ENCODE data around the gene PLA2G6. TPM values are rescaled to one million over a fixed set of nuclear protein-coding genes. Genes with fewer than 3 reads are reported as not detected.

Gene PLA2G6
- total RNA-seq, 1 experiment from 2014 or later: 29.9 TPM

GRCh38 chr22:38193580-38193979, 11.9 kb upstream of the PLA2G6 start:
- POLR2A ChIA-PET: no interaction called here
- Mint-ChIP-seq H3K36me3 (no peaks in the 10 kb centered on the region), H3K4me3 (no peak overlapping the region), H3K27me3 (ENCODE audit: low read depth) (peaks cover 33% of the 10 kb centered on the region), H3K4me1 (no peaks in the 10 kb centered on the region), H3K27ac (no peak overlapping the region), H3K9me3 (no peaks in the 10 kb centered on the region)
- TF ChIP-seq HMGXB4 (CRISPR knock-in tag; IDR thresholded peaks at IDR 0.05): no peak
- TF ChIP-seq ESRRA (CRISPR knock-in tag; IDR thresholded peaks at IDR 0.05; ENCODE audit: borderline replicate concordance): no peak
- TF ChIP-seq RORB (CRISPR knock-in tag; IDR thresholded peaks at IDR 0.05): no peak
- no peak for TF ChIP-seq JAZF1 (CRISPR knock-in tag; IDR thresholded peaks at IDR 0.05)
- no peak for TF ChIP-seq PREB (CRISPR knock-in tag; IDR thresholded peaks at IDR 0.05; ENCODE audit: borderline replicate concordance)
- TF ChIP-seq ATF2 (CRISPR knock-in tag; IDR thresholded peaks at IDR 0.05; ENCODE audit: borderline replicate concordance, low read depth): no peak
- CTCF ChIA-PET: interaction anchor here (0.6 to 1.4 kb wide), 2 partner anchors 12 to 939 kb away, joined by 3 to 6 read pairs; no protein-coding TSS in a partner anchor
- ATAC-seq: no peak
- no peak for DNase-seq (ENCODE audit: low spot score)

- H3K9me3 Mint-ChIP-seq: no peaks in the 10 kb centered on the region
- ChIA-PET POLR2A (interaction anchor here (0.9 kb wide), 1 partner anchor 11 kb away, joined by 3 read pairs; the partner anchor contains the start of gene PLA2G6), CTCF (interaction anchor here (1.2 to 1.4 kb wide), 2 partner anchors 10 to 78 kb away, joined by 3 to 4 read pairs; no protein-coding TSS in a partner anchor)
- peaks cover 31% of the 10 kb centered on the region for H3K27me3 Mint-ChIP-seq (ENCODE audit: low read depth)
- TF ChIP-seq TEAD4 (CRISPR knock-in tag; IDR thresholded peaks at IDR 0.05): no peak
- no peak for TF ChIP-seq ZNF138 (CRISPR knock-in tag; conservative IDR thresholded peaks at IDR 0.05)
- no peak for TF ChIP-seq RELA (CRISPR knock-in tag; IDR thresholded peaks at IDR 0.05; ENCODE audit: borderline replicate concordance)
- TF ChIP-seq ERG (CRISPR knock-in tag; IDR thresholded peaks at IDR 0.05): no peak
- no peak for TF ChIP-seq SMAD3 (CRISPR knock-in tag; IDR thresholded peaks at IDR 0.05; ENCODE audit: borderline replicate concordance)
- no peak for TF ChIP-seq FOXP4 (CRISPR knock-in tag; IDR thresholded peaks at IDR 0.05)
- no peak for TF ChIP-seq CTCF (IDR thresholded peaks at IDR 0.05)
- ATAC-seq (no peak), DNase-seq (ENCODE audit: low spot score) (no peak)
- H3K4me1 Mint-ChIP-seq: no peaks in the 10 kb centered on the region
- no peak overlapping the region for H3K4me3 Mint-ChIP-seq
- no peak overlapping the region for H3K27ac Mint-ChIP-seq
- no peaks in the 10 kb centered on the region for H3K36me3 Mint-ChIP-seq
Measured at GRCh38 chr22:38192475-38192863, 10.8 kb upstream of the PLA2G6 start.
